ENCODE data around the gene EPHA2.

GRCh38 chr1:16149702-16150488 is 6.0 kb downstream of the EPHA2 start:
- TF ChIP-seq CTCF (conservative IDR thresholded peaks at IDR 0.05; ENCODE audit: low read length) (no peak), EZH2phosphoT487 (IDR thresholded peaks at IDR 0.05; ENCODE audit: borderline replicate concordance, low read depth, low read length) (no peak)

Data from OCI-LY7 (cell line).